HAP-1 (cell line): Measurements from ENCODE around the gene CPNE9.

ENCODE experiments used
- DNase-seq, 2 experiments: peaks; one replicate each; pipeline ENCODE4 v3.0.0-alpha.2; 2016 to 2020; ENCODE audit warnings: low spot score in 2 of 2
- H3K27me3 ChIP-seq: fragments of 250-450 bp; sonication (Bioruptor Pico); 2 replicates; pipeline ENCODE4 v1.5.1; 2020; ENCODE audit warnings: low read depth, mild to moderate bottlenecking, moderate library complexity
- H3K36me3 ChIP-seq: fragments of 250-450 bp; sonication (Bioruptor Pico); replicated peaks from 2 replicates; pipeline ENCODE4 v1.5.1; 2020; ENCODE audit warnings: mild to moderate bottlenecking
- H3K4me1 ChIP-seq: fragments of 250-450 bp; sonication (Bioruptor Pico); 2 replicates; pipeline ENCODE4 v1.5.1; 2020; ENCODE audit warnings: mild to moderate bottlenecking
- H3K4me3 ChIP-seq: fragments of 250-450 bp; sonication (Bioruptor Pico); 2 replicates; pipeline ENCODE4 v1.5.1; 2020; ENCODE audit warnings: mild to moderate bottlenecking, moderate library complexity
- H3K9me3 ChIP-seq: fragments of 250-450 bp; sonication (Bioruptor Pico); 2 replicates; pipeline ENCODE4 v1.5.1; 2020; ENCODE audit warnings: mild to moderate bottlenecking, moderate library complexity
- in situ Hi-C: fragments of 300-500 bp; cut with MboI; formaldehyde crosslinking; loops from 3 replicates; pipeline ENCODE4 v1.14.3; 2020; ENCODE audit warnings: low sequenced_read_pairs, inconsistent platforms, mixed read lengths

CPNE9 gene

GRCh38 chr3:9679476-9680080, 24.1 kb upstream of the CPNE9 start:
- in situ Hi-C loops = no loop called here
- peaks cover 27% of the 10 kb centered on the region for H3K36me3 ChIP-seq
- H3K9me3 ChIP-seq = no peaks in the 10 kb centered on the region

GRCh38 chr3:9681011-9681722, 22.5 kb upstream of the CPNE9 start:
- DNase-seq = no peak

More at GRCh38 chr3:9679476-9680080, 24.1 kb upstream of the CPNE9 start:
- H3K4me1 ChIP-seq = no peaks in the 10 kb centered on the region
- no peaks in the 10 kb centered on the region for H3K27me3 ChIP-seq
- no peak overlapping the region for H3K4me3 ChIP-seq
- no peak for DNase-seq

GRCh38 chr3:9681723-9682081, 21.9 kb upstream of the CPNE9 start:
- Histone ChIP-seq H3K27me3 (no peaks in the 10 kb centered on the region), H3K9me3 (no peaks in the 10 kb centered on the region), H3K36me3 (peaks cover 40% of the 10 kb centered on the region), H3K4me3 (no peak overlapping the region), H3K4me1 (no peaks in the 10 kb centered on the region)
- in situ Hi-C loops = no loop called here
- DNase-seq = no peak

More at GRCh38 chr3:9681011-9681722, 22.5 kb upstream of the CPNE9 start:
- Histone ChIP-seq H3K27me3 (no peaks in the 10 kb centered on the region), H3K9me3 (no peaks in the 10 kb centered on the region), H3K36me3 (peaks cover 40% of the 10 kb centered on the region), H3K4me1 (no peaks in the 10 kb centered on the region), H3K4me3 (no peak overlapping the region)
- in situ Hi-C loops = no loop called here

GRCh38 chr3:9682096-9682495, 21.5 kb upstream of the CPNE9 start:
- in situ Hi-C loops = no loop called here
- Histone ChIP-seq H3K4me3 (no peak overlapping the region), H3K36me3 (peaks cover 38% of the 10 kb centered on the region), H3K27me3 (no peaks in the 10 kb centered on the region), H3K4me1 (no peaks in the 10 kb centered on the region), H3K9me3 (no peaks in the 10 kb centered on the region)
- no peak for DNase-seq

GRCh38 chr3:9683426-9683825, 20.2 kb upstream of the CPNE9 start:
- Histone ChIP-seq H3K27me3 (no peaks in the 10 kb centered on the region), H3K4me1 (no peaks in the 10 kb centered on the region), H3K9me3 (no peaks in the 10 kb centered on the region), H3K4me3 (no peak overlapping the region), H3K36me3 (peaks cover 33% of the 10 kb centered on the region)
- in situ Hi-C loops = no loop called here
- no peak for DNase-seq

- Histone ChIP-seq H3K36me3 (peaks cover 36% of the 10 kb centered on the region), H3K27me3 (no peaks in the 10 kb centered on the region), H3K9me3 (no peaks in the 10 kb centered on the region), H3K4me1 (no peaks in the 10 kb centered on the region), H3K4me3 (no peak overlapping the region)
- in situ Hi-C loops = no loop called here
- DNase-seq = no peak
Measured at GRCh38 chr3:9685216-9686049, 18.2 kb upstream of the CPNE9 start.

- H3K27me3 ChIP-seq = no peaks in the 10 kb centered on the region
- peaks cover 40% of the 10 kb centered on the region for H3K36me3 ChIP-seq
- H3K4me1 ChIP-seq = no peaks in the 10 kb centered on the region
- H3K9me3 ChIP-seq = no peaks in the 10 kb centered on the region
- in situ Hi-C loops = no loop called here
- DNase-seq = no peak
- H3K4me3 ChIP-seq = no peak overlapping the region
Measured at GRCh38 chr3:9686050-9686550, 17.5 kb upstream of the CPNE9 start.

- Histone ChIP-seq H3K27me3 (no peaks in the 10 kb centered on the region), H3K9me3 (no peaks in the 10 kb centered on the region), H3K4me1 (no peaks in the 10 kb centered on the region), H3K36me3 (peaks cover 40% of the 10 kb centered on the region), H3K4me3 (no peak overlapping the region)
- no peak for DNase-seq
- in situ Hi-C loops = no loop called here
Measured at GRCh38 chr3:9686703-9687102, 16.9 kb upstream of the CPNE9 start.

- in situ Hi-C loops = no loop called here
- no peak overlapping the region for H3K4me3 ChIP-seq
- peaks cover 41% of the 10 kb centered on the region for H3K36me3 ChIP-seq
- DNase-seq = no peak
- no peaks in the 10 kb centered on the region for H3K27me3 ChIP-seq
- H3K9me3 ChIP-seq = no peaks in the 10 kb centered on the region
- H3K4me1 ChIP-seq = no peaks in the 10 kb centered on the region
Measured at GRCh38 chr3:9687514-9687913, 16.1 kb upstream of the CPNE9 start.

GRCh38 chr3:9688961-9689360, 14.7 kb upstream of the CPNE9 start:
- H3K9me3 ChIP-seq = no peaks in the 10 kb centered on the region
- H3K4me3 ChIP-seq = no peak overlapping the region
- no peaks in the 10 kb centered on the region for H3K4me1 ChIP-seq
- in situ Hi-C loops = no loop called here
- H3K27me3 ChIP-seq = no peaks in the 10 kb centered on the region
- H3K36me3 ChIP-seq = peaks cover 39% of the 10 kb centered on the region
- no peak for DNase-seq

- no peaks in the 10 kb centered on the region for H3K4me1 ChIP-seq
- no peak overlapping the region for H3K4me3 ChIP-seq
- no peaks in the 10 kb centered on the region for H3K27me3 ChIP-seq
- in situ Hi-C loops = no loop called here
- no peak for DNase-seq
- H3K9me3 ChIP-seq = no peaks in the 10 kb centered on the region
- peaks cover 38% of the 10 kb centered on the region for H3K36me3 ChIP-seq
Measured at GRCh38 chr3:9689757-9690156, 13.9 kb upstream of the CPNE9 start.

- Histone ChIP-seq H3K36me3 (peaks cover 34% of the 10 kb centered on the region), H3K9me3 (no peaks in the 10 kb centered on the region), H3K27me3 (no peaks in the 10 kb centered on the region), H3K4me1 (no peaks in the 10 kb centered on the region), H3K4me3 (no peak overlapping the region)
- no peak for DNase-seq
- in situ Hi-C loops = no loop called here
Measured at GRCh38 chr3:9690451-9691450, 12.9 kb upstream of the CPNE9 start.

- no peaks in the 10 kb centered on the region for H3K4me1 ChIP-seq
- no peak overlapping the region for H3K4me3 ChIP-seq
- DNase-seq = no peak
- H3K36me3 ChIP-seq = peaks cover 30% of the 10 kb centered on the region
- in situ Hi-C loops = no loop called here
- H3K27me3 ChIP-seq = no peaks in the 10 kb centered on the region
- H3K9me3 ChIP-seq = no peaks in the 10 kb centered on the region
Measured at GRCh38 chr3:9691636-9692035, 12.0 kb upstream of the CPNE9 start.
